HEK293T (cell line): ENCODE measurements around the gene CYP11A1.

Experiments used
- CTCF ChIA-PET: fragments of 350-600 bp; formaldehyde crosslinking; extraction: SDS; loops from one replicate; lab custom pipeline; 2021; ENCODE audit warnings: antibody characterized with exemption, inconsistent platforms; lab: Yijun Ruan, JAX
- POLR2A ChIA-PET: fragments of 350-600 bp; formaldehyde crosslinking; extraction: SDS; loops from one replicate; lab custom pipeline; 2020; ENCODE audit warnings: antibody characterized with exemption, inconsistent platforms; lab: Yijun Ruan, JAX
- DNase-seq: peaks from one replicate; pipeline ENCODE4 v3.0.0; 2012; ENCODE audit warnings: mixed read lengths; ENCODE audit errors: extremely low spot score
- ARNT ChIP-seq: fragments of 450-650 bp; IDR thresholded peaks from 2 replicates; pipeline ENCODE4 v1.6.1; 2017; ENCODE audit warnings: mild to moderate bottlenecking
- BHLHE40 ChIP-seq: fragments of 450-650 bp; IDR thresholded peaks from 2 replicates; pipeline ENCODE4 v1.6.1; 2016; ENCODE audit warnings: mild to moderate bottlenecking, moderate library complexity, borderline replicate concordance
- CTBP1 ChIP-seq: fragments of 450-650 bp; IDR thresholded peaks from 2 replicates; pipeline ENCODE4 v1.6.1; 2016; ENCODE audit warnings: borderline replicate concordance
- ELF4 ChIP-seq: fragments of 450-650 bp; IDR thresholded peaks from 2 replicates; pipeline ENCODE4 v1.6.1; 2017; ENCODE audit warnings: antibody characterized with exemption
- FOXA1 ChIP-seq: fragments of 450-650 bp; IDR thresholded peaks from 2 replicates; pipeline ENCODE4 v1.6.1; 2016; ENCODE audit warnings: mild to moderate bottlenecking
- FOXK2 ChIP-seq: fragments of 450-650 bp; IDR thresholded peaks from 2 replicates; pipeline ENCODE4 v1.6.1; 2016; ENCODE audit warnings: mild to moderate bottlenecking
- FOXM1 ChIP-seq: fragments of 450-650 bp; IDR thresholded peaks from 2 replicates; pipeline ENCODE4 v1.6.1; 2017; ENCODE audit warnings: mild to moderate bottlenecking, borderline replicate concordance
- HDGF ChIP-seq: fragments of 450-650 bp; IDR thresholded peaks from 2 replicates; pipeline ENCODE4 v1.6.1; 2017; ENCODE audit warnings: antibody characterized with exemption, borderline replicate concordance
- L3MBTL2 ChIP-seq: fragments of 450-650 bp; conservative IDR thresholded peaks from 2 replicates; pipeline ENCODE4 v1.6.1; 2016; ENCODE audit warnings: mild to moderate bottlenecking
- LEF1 ChIP-seq: fragments of 450-650 bp; IDR thresholded peaks from 2 replicates; pipeline ENCODE4 v1.6.1; 2017; ENCODE audit warnings: mild to moderate bottlenecking, borderline replicate concordance
- NFRKB ChIP-seq: fragments of 450-650 bp; IDR thresholded peaks from 2 replicates; pipeline ENCODE4 v1.6.1; 2016; ENCODE audit warnings: mild to moderate bottlenecking, moderate library complexity
- SP1 ChIP-seq: fragments of 450-650 bp; IDR thresholded peaks from 2 replicates; pipeline ENCODE4 v1.6.1; 2017
- SUZ12 ChIP-seq: fragments of 450-650 bp; IDR thresholded peaks from 2 replicates; pipeline ENCODE4 v1.6.1; 2016; ENCODE audit warnings: mild to moderate bottlenecking
- TARDBP ChIP-seq: fragments of 450-650 bp; IDR thresholded peaks from 2 replicates; pipeline ENCODE4 v1.6.1; 2016
- ZNF384 ChIP-seq: fragments of 450-650 bp; IDR thresholded peaks from 2 replicates; pipeline ENCODE4 v1.6.1; 2016
- TF ChIP-seq, protein P1 (sequence below): fragments of 450-650 bp; IDR thresholded peaks from 2 replicates; pipeline ENCODE4 v1.6.1; 2016

The CYP11A1 gene

DNA sequence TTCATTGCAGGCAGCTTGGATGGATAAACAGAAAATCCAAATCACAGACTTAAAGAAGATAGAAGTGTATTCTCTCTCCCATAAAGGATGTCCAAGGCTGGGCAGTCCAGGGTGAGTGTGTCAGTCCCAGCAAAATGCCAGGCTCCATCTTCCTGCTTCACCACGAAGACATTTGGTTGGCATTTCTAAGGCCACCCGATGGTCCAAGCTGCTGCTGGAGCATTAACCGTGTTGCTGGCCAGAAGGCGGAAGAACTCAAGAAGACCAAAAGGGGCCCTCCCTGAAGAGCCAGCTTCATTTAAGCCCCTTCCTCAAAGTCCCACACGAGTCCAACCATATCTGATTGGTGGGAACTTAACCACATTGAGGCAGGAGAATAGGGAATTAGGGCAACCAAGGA, 3.0 kb upstream of the CYP11A1 start:
- CTCF ChIA-PET: no interaction called here
- POLR2A ChIA-PET: no interaction called here
- no peak for TF ChIP-seq ZNF384
- TF ChIP-seq BHLHE40: no peak
- TF ChIP-seq ARNT: no peak
- TF ChIP-seq FOXK2: no peak
- TF ChIP-seq SUZ12: no peak
- no peak for TF ChIP-seq L3MBTL2
- TF ChIP-seq HDGF: no peak
- TF ChIP-seq FOXA1: no peak
- TF ChIP-seq TARDBP: no peak
- TF ChIP-seq, protein P1, sequence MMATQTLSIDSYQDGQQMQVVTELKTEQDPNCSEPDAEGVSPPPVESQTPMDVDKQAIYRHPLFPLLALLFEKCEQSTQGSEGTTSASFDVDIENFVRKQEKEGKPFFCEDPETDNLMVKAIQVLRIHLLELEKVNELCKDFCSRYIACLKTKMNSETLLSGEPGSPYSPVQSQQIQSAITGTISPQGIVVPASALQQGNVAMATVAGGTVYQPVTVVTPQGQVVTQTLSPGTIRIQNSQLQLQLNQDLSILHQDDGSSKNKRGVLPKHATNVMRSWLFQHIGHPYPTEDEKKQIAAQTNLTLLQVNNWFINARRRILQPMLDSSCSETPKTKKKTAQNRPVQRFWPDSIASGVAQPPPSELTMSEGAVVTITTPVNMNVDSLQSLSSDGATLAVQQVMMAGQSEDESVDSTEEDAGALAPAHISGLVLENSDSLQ: no peak
- TF ChIP-seq FOXM1: no peak
- TF ChIP-seq CTBP1: no peak
- TF ChIP-seq SP1: no peak
- no peak for TF ChIP-seq ELF4
- TF ChIP-seq NFRKB: no peak
- DNase-seq: no peak

DNA sequence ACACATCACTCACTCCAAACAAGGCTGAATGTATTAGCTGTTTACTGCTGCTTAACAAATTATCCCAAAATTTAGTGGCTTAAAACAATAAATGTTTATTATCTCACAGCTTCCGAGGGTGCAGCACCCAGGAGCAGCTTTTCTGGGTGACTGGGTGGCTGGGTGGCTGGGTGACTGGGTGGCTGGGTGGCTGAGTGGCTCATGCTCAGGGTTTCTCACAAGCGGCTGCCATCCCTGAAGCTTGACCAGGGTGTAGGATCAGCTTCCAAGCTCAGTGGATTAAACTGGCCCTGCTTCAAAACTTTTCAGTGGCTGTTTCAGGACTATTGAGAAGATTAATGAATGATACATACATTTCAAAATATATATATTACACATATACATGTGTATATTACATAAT, 2.3 kb upstream of the CYP11A1 start:
- DNase-seq: no peak
- TF ChIP-seq ELF4 (no peak), HDGF (no peak), BHLHE40 (no peak), L3MBTL2 (no peak), SP1 (no peak), FOXK2 (no peak), CTBP1 (no peak), FOXA1 (no peak), ZNF384 (no peak)
- TF ChIP-seq, protein P1: no peak
- ChIA-PET POLR2A (no interaction called here), CTCF (interaction anchor here (1.0 to 1.1 kb wide), 2 partner anchors 91 to 267 kb away, joined by 3 read pairs; partner anchors contain the start of gene UBL7)

DNA sequence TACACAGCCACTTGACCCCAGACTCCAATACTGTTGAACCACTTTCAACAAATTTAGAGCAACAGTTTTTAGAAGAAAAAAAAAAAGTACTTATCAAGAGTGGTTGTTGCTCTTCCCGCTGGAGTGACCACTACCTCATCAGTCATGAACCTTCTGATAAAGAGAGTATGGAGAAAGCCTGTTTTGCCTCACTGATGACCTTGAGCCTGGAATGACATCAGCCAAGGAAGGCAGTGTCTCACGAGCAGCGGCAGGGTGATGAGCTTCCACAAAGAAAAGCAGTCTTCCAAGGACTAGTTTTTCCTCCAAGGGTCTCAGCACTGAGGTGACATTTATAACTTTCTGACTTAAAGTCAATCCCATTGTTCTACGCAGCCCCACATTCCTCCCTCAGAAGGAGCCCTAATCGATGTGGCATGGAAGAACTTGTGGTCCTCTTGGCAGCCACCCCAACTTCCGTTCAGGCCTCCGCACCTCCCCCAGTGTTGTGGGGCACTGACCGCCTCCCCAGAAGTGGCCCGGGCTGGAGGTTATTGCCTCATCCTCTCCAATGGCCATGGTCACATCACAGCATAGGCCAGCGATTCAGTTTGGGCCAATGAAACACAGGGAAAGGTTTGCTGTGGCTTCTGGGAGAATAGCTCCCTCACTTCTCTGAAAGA, 1.8 kb upstream of the CYP11A1 start:
- CTCF ChIA-PET: interaction anchor here (0.6 to 1.1 kb wide), 3 partner anchors 92 to 529 kb away, joined by 3 to 5 read pairs (median 3); partner anchors contain the start of gene UBL7
- no peak for DNase-seq
- POLR2A ChIA-PET: no interaction called here
- TF ChIP-seq, protein P1: no peak
- no peak for TF ChIP-seq SP1

DNA sequence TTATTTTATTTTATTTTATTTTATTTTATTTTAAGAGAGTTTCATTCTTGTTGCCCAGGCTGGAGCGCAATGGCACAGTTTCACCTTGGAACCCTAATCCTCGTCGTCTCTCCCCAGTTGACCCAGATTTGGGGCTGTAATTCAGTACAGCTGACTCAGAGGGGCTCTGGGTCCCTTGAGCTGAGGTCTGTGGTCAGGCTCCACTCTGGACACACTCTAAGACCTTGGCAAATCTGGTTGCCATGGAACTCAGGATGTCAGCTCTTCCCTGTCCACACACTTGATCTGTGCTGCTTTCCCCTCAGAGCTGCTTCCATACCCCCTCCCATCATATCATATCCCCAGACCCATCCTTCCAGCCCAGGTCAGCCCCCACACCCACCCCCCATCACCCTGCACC, 675 bp upstream of the CYP11A1 start:
- TF ChIP-seq FOXM1 (no peak), ARNT (no peak), SP1 (no peak), NFRKB (no peak), SUZ12 (no peak), FOXK2 (no peak), ELF4 (no peak), L3MBTL2 (no peak), LEF1 (no peak), FOXA1 (no peak)
- TF ChIP-seq, protein P1: no peak
- DNase-seq: no peak
- CTCF ChIA-PET: interaction anchor here (0.6 to 1.2 kb wide), 2 partner anchors 11 to 438 kb away, joined by 3 read pairs; no protein-coding TSS in a partner anchor
- POLR2A ChIA-PET: no interaction called here

DNA sequence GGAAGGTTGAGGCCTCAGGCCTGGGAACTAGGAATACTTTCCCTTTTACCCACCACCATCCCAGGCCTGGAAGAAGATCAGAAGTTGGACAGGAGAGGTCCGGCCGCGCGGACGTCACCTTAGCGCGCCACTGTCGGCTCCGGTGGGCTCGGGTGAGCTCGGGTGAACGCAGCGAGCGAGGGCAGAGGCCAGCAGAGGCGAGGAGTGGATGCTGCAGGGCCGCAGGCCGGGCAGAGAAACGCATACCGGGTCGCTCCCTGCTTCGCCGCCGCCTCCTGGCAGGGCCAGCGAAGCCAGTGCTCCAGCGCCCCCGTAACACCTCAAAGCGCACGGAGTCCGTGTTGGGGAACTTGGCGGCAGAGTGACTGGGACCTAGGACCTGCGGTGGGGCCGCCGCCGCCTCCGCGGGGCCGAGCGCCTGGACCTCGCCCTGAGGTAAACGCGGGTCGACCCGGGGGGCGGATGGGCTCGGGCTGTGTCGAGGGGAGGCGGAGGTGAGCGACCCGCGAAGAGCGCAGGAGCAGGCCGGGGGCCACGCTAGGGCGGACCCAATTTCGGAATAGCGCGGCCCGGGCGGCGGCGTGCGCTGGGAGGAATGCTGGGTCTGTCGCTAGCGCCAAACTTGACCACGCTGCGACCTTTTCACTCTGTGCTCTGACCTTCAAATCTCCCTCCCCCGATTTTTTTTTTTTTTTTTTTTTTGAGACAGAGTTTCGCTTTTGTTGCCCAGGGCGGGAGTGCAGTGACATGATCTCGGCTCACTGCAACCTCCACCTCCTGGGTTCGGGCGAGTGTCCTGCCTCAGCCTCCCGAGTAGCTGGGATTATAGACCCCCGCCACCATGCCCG, 1.6 kb downstream of the CYP11A1 start:
- ChIA-PET CTCF (interaction anchor here (0.6 kb wide), 1 partner anchor 73 kb away, joined by 5 read pairs; no protein-coding TSS in a partner anchor), POLR2A (no interaction called here)
- no peak for TF ChIP-seq HDGF
- DNase-seq: no peak
